PC-9 (cell line): ENCODE data around the gene COX18. TPM values are rescaled to one million over a fixed set of nuclear protein-coding genes. Genes with fewer than 3 reads are reported as not detected.

ENCODE experiments used
- BruUV-seq: library from RNA; stranded (reverse); fragments of 400-500 nt; replicated peaks from 2 replicates; lab custom pipeline; 2021; lab: Mats Ljungman, UMichigan
- CTCF ChIA-PET: fragments of 300-600 bp; sonication (Branson Sonifier 250); formaldehyde crosslinking; loops from one replicate; lab custom pipeline; 2022; ENCODE audit warnings: antibody characterized with exemption; lab: Charles Lee
- POLR2A ChIA-PET: fragments of 300-600 bp; sonication (Branson Sonifier 250); formaldehyde crosslinking; loops from one replicate; lab custom pipeline; 2022; ENCODE audit warnings: antibody characterized with exemption; ENCODE audit not compliant: unreplicated experiment; lab: Charles Lee
- DNase-seq, 2 experiments: peaks; one replicate each; pipeline versions ENCODE4 v3.0.0 to v3.0.0-alpha.2; 2015 to 2022; ENCODE audit warnings: mixed read lengths in 1 of 2
- H2AFZ ChIP-seq: fragments of 200-600 bp; sonication (generic); 2 replicates; pipeline ENCODE4 v1.8.1; 2017; ENCODE audit warnings: antibody characterized with exemption
- H3F3A ChIP-seq: fragments of 200-600 bp; sonication (generic); 2 replicates; pipeline ENCODE4 v1.8.1; 2017; ENCODE audit warnings: antibody characterized with exemption, mild to moderate bottlenecking, low read depth; ENCODE audit not compliant: insufficient read depth
- H3K27ac ChIP-seq: fragments of 200-600 bp; sonication (generic); 2 replicates; pipeline ENCODE4 v1.6.1; 2016; ENCODE audit warnings: mixed run types
- H3K27me3 ChIP-seq: fragments of 200-600 bp; sonication (generic); 2 replicates; pipeline ENCODE4 v1.6.1; 2016; ENCODE audit warnings: low read depth, mixed run types; ENCODE audit not compliant: insufficient read depth
- H3K36me3 ChIP-seq: fragments of 200-600 bp; sonication (generic); 2 replicates; pipeline ENCODE4 v1.6.1; 2016; ENCODE audit warnings: low read depth, mixed run types
- H3K4me1 ChIP-seq: fragments of 200-600 bp; sonication (generic); replicated peaks from 2 replicates; pipeline ENCODE4 v1.6.1; 2016; ENCODE audit warnings: mixed run types; ENCODE audit not compliant: insufficient read depth
- H3K4me2 ChIP-seq: fragments of 200-600 bp; sonication (generic); 2 replicates; pipeline ENCODE4 v1.6.1; 2017; ENCODE audit warnings: mixed run types
- H3K4me3 ChIP-seq: fragments of 200-600 bp; sonication (generic); 2 replicates; pipeline ENCODE4 v1.6.1; 2016; ENCODE audit warnings: mixed run types
- H3K79me2 ChIP-seq: fragments of 200-600 bp; sonication (generic); 2 replicates; pipeline ENCODE4 v1.6.1; 2017; ENCODE audit warnings: low read depth, mixed run types
- H3K9me2 ChIP-seq: fragments of 200-600 bp; sonication (generic); 2 replicates; pipeline ENCODE4 v1.8.1; 2017; ENCODE audit warnings: mild to moderate bottlenecking; ENCODE audit not compliant: insufficient read depth
- H3K9me3 ChIP-seq: fragments of 200-600 bp; sonication (generic); 2 replicates; pipeline ENCODE4 v1.8.1; 2016; ENCODE audit warnings: low read depth; ENCODE audit not compliant: insufficient read depth
- H4K20me1 ChIP-seq: fragments of 200-600 bp; sonication (generic); 2 replicates; pipeline ENCODE4 v1.8.1; 2017; ENCODE audit not compliant: insufficient read depth
- EZH2 ChIP-seq: fragments of 200-600 bp; sonication (generic); IDR thresholded peaks from 2 replicates; pipeline ENCODE4 v1.8.0; 2017; ENCODE audit warnings: antibody characterized with exemption, low read depth
- intact Hi-C: fragments of 100-400 bp; cut with micrococcal nuclease; formaldehyde crosslinking; loops from one replicate; pipeline ENCODE4 v1.10.0; 2022; ENCODE audit not compliant: unreplicated experiment
- total RNA-seq: library from RNA; stranded (reverse); gene quantifications from 2 replicates; pipeline ENCODE4 v1.2.3, GENCODE V29; 2021
- TF ChIP-seq, protein P1 (sequence below): fragments of 200-600 bp; sonication (generic); conservative IDR thresholded peaks from 2 replicates; pipeline ENCODE4 v1.6.1; 2017; ENCODE audit warnings: mixed run types, antibody characterized with exemption, mild to moderate bottlenecking, moderate library complexity

The COX18 gene
- total RNA-seq, 1 experiment from 2014 or later: 8.0 TPM

DNA sequence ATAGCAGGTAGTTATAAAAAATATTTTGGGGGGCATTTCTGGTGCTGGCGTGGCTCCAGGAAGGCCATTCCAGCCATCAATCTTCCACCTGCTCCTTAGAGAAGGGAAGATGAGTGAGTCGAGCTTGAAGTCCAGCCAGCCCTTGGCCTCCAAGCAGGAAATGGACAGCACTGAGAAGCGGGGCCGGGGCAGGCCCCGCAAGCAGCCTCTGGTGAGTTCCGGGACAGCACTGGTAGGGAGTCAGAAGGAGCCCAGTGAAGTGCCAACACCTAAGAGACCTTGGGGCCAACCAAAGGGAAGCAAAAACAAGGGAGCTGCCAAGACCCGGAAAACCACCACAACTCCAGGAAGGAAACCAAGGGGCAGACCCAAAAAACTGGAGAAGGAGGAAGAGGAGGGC lies 29.2 kb upstream of the COX18 start:
- H3K4me3 ChIP-seq: no peak overlapping the region
- no peaks in the 10 kb centered on the region for H3K9me3 ChIP-seq
- no peaks in the 10 kb centered on the region for H3K4me1 ChIP-seq
- CTCF ChIA-PET: no interaction called here
- H3K27me3 ChIP-seq: no peaks in the 10 kb centered on the region
- H3K36me3 ChIP-seq: peaks cover 11% of the 10 kb centered on the region; the same call in 1 of the 2 replicates
- no peaks in the 10 kb centered on the region for H3K9me2 ChIP-seq
- H3K79me2 ChIP-seq: no peaks in the 10 kb centered on the region
- intact Hi-C loops: loop anchor here (10.0 kb wide), 1 partner anchor 46 kb away; no protein-coding TSS in a partner anchor
- DNase-seq: no peak
- no peak overlapping the region for H2AFZ ChIP-seq
- H3F3A ChIP-seq: no peaks in the 10 kb centered on the region
- TF ChIP-seq, protein P1, sequence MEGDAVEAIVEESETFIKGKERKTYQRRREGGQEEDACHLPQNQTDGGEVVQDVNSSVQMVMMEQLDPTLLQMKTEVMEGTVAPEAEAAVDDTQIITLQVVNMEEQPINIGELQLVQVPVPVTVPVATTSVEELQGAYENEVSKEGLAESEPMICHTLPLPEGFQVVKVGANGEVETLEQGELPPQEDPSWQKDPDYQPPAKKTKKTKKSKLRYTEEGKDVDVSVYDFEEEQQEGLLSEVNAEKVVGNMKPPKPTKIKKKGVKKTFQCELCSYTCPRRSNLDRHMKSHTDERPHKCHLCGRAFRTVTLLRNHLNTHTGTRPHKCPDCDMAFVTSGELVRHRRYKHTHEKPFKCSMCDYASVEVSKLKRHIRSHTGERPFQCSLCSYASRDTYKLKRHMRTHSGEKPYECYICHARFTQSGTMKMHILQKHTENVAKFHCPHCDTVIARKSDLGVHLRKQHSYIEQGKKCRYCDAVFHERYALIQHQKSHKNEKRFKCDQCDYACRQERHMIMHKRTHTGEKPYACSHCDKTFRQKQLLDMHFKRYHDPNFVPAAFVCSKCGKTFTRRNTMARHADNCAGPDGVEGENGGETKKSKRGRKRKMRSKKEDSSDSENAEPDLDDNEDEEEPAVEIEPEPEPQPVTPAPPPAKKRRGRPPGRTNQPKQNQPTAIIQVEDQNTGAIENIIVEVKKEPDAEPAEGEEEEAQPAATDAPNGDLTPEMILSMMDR: no peak
- TF ChIP-seq EZH2: no peak
- H3K4me2 ChIP-seq: no peak overlapping the region
- H4K20me1 ChIP-seq: no peaks in the 10 kb centered on the region
- no TSS peak for BruUV-seq
- POLR2A ChIA-PET: no interaction called here
- H3K27ac ChIP-seq: no peak overlapping the region

- H4K20me1 ChIP-seq: no peaks in the 10 kb centered on the region
- no peak overlapping the region for H3K4me3 ChIP-seq
- H3K36me3 ChIP-seq: peaks cover 11% of the 10 kb centered on the region; the same call in 1 of the 2 replicates
- no peak overlapping the region for H3K4me2 ChIP-seq
- H3K9me2 ChIP-seq: no peaks in the 10 kb centered on the region
- TF ChIP-seq EZH2: no peak
- TF ChIP-seq, protein P1: no peak
- no TSS peak for BruUV-seq
- no peaks in the 10 kb centered on the region for H3K9me3 ChIP-seq
- POLR2A ChIA-PET: no interaction called here
- H2AFZ ChIP-seq: no peak overlapping the region
- CTCF ChIA-PET: no interaction called here
- H3F3A ChIP-seq: no peaks in the 10 kb centered on the region
- H3K27me3 ChIP-seq: no peaks in the 10 kb centered on the region
- no peak for DNase-seq
- no peaks in the 10 kb centered on the region for H3K79me2 ChIP-seq
- no peak overlapping the region for H3K27ac ChIP-seq
- H3K4me1 ChIP-seq: no peaks in the 10 kb centered on the region
- intact Hi-C loops: loop anchor here (10.0 kb wide), 1 partner anchor 47 kb away; no protein-coding TSS in a partner anchor
Observed at GRCh38 chr4:73098016-73098415, 28.5 kb upstream of the COX18 start.

DNA sequence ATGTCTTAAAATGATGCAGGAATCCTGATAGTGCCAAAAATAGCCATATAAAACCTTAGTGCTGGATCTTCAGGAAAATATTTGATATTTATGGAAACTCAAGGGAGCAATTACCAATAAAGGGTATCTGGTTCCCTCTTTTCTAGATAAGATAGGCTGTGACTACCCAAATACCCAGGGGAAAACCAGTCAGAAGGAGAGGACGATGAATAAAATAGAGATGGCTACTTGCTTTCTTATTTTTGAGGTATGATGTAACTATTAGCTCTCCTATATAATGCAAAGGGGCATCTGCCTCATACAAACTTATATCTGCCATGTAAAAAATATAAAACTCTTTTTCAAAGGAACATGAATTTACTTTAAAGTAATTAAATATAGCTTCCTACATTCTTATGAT lies 23.4 kb upstream of the COX18 start:
- TF ChIP-seq, protein P1: no peak
- TF ChIP-seq EZH2: no peak
- no peaks in the 10 kb centered on the region for H3F3A ChIP-seq
- no TSS peak for BruUV-seq
- no peak overlapping the region for H3K27ac ChIP-seq
- no peaks in the 10 kb centered on the region for H3K9me2 ChIP-seq
- CTCF ChIA-PET: no interaction called here
- POLR2A ChIA-PET: interaction anchor here (0.6 kb wide), 1 partner anchor 22 kb away, joined by 4 read pairs; no protein-coding TSS in a partner anchor
- no peaks in the 10 kb centered on the region for H3K4me1 ChIP-seq
- no peaks in the 10 kb centered on the region for H3K9me3 ChIP-seq
- no peak overlapping the region for H3K4me3 ChIP-seq
- H4K20me1 ChIP-seq: 0 out of 2 replicates have a peak, but pooled peaks cover under 1% of the 10 kb centered on the region
- H3K4me2 ChIP-seq: no peak overlapping the region
- H3K79me2 ChIP-seq: no peaks in the 10 kb centered on the region
- DNase-seq: no peak
- intact Hi-C loops: loop anchor here (10.0 kb wide), 1 partner anchor 52 kb away; no protein-coding TSS in a partner anchor
- H3K27me3 ChIP-seq: no peaks in the 10 kb centered on the region
- H3K36me3 ChIP-seq: 0 out of 2 replicates have a peak, but pooled peaks cover under 1% of the 10 kb centered on the region
- H2AFZ ChIP-seq: no peak overlapping the region
